Measurements from ENCODE around the gene C2orf76.
A peak's percentile ranks its signal among the peaks of the same experiment; 100 is the strongest.
"Not testable (repeated sequence)": the region's sequence is repeated elsewhere in the genome, so short reads cannot be mapped to it uniquely, and the experiment has no call there.

Gene C2orf76

GRCh38 chr2:119292226-119292625 lies 74.4 kb downstream of the C2orf76 start:
- no peak for DNase-seq

DNA sequence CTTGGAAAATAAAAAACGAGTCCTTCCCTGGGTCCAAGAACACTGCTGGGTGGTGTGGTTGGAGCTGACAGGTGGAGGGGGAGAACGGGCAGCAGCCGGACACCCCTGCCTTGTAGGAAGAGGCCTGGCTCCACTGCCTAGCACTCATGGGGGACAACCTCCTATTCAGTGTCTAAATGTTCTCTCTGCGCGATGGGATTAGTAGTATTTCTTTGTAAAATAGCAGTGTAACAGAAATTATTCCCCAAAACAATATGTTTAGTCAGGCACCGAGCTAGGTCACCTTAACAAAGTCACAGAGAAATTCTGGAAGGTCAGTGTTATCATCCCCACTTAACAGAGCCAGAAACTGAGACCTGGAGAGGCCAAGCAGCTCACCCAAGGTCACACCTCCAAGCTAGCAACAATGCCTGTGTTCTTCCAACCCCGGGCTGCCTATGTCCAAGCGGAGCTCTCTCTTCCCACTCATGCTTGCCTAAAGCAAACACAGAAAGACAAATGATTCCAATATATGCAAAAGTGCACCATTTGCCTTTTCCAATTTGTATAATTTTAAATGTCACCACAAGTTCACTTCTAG lies 75.0 kb downstream of the C2orf76 start:
- no peak for DNase-seq

GRCh38 chr2:119290859-119291587 lies 75.6 kb downstream of the C2orf76 start:
- no peak for DNase-seq

DNA sequence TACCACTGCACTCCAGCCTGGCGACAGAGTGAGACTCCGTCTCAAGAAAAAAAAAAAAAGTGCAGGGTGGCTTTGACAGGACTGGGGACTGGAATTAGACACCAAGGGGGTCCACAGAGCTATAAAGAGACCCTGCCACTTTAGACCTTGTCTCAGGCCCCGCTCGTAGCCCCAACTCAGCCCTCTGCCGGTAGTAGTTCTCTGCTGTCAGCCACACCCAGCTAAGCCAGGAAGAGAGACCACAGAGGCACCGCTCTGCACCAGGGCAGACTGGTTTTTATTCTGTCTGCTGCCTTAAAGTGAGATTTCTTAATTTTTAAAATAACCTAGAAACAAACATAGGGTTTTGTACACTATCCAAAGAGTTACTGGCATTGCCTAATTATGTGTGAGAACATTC lies 77.0 kb downstream of the C2orf76 start:
- DNase-seq, result no peak

DNA sequence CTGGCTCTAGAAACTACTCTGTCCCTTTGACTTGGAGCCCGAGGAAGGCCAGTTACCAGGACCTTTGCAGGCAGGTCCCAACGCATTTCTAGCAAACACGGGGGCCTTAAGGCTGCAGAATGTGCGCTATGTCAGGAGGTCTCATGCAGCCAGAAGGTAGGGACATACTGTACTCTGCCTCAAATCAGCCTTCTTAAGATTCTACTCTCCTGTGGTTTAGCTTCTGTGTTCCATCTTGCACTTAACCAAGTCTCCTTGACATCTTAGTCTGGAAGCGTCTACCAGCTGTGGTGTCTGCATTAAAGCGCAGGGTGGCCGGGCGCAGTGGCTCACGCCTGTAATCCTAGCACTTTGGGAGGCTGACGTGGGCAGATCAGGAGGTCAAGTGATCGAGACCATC lies 77.5 kb downstream of the C2orf76 start:
- no peak for DNase-seq

GRCh38 chr2:119288576-119288975 lies 78.1 kb downstream of the C2orf76 start:
- DNase-seq, result no peak

GRCh38 chr2:119286661-119287060 lies 80.0 kb downstream of the C2orf76 start:
- no peak for DNase-seq

- DNase-seq, result peak; percentile 75
These were observed 82.7 kb downstream of the C2orf76 start for GRCh38 chr2:119283873-119284331.

- DNase-seq, result no peak
These were observed 83.6 kb downstream of the C2orf76 start for GRCh38 chr2:119282996-119283511.

- DNase-seq, result no peak
These were observed 84.3 kb downstream of the C2orf76 start for GRCh38 chr2:119282146-119282995.

GRCh38 chr2:119280680-119281079 lies 86.0 kb downstream of the C2orf76 start:
- DNase-seq, result no peak

GRCh38 chr2:119279666-119280065 lies 87.0 kb downstream of the C2orf76 start:
- DNase-seq, result no peak

GRCh38 chr2:119278946-119279345 lies 87.7 kb downstream of the C2orf76 start:
- no peak for DNase-seq

DNA sequence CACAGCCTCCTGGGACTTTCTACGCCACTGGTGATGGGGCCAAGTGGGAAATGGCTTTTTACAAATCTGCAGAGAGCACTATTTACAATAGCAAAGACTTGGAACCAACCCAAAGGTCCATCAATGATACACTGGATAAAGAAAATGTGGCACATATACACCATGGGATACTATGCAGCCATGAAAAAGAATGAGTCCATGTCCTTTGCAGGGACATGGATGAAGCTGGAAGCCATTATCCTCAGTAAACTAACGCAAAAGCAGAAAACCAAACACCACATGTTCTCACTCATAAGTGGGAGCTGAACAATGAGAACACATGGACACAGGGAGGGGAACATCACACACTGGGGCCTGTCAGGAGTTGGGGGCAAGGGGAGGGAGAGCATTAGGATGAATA lies 88.2 kb downstream of the C2orf76 start:
- not testable (repeated sequence) for DNase-seq

GRCh38 chr2:119276864-119277263 lies 89.8 kb downstream of the C2orf76 start:
- DNase-seq, result no peak

DNA sequence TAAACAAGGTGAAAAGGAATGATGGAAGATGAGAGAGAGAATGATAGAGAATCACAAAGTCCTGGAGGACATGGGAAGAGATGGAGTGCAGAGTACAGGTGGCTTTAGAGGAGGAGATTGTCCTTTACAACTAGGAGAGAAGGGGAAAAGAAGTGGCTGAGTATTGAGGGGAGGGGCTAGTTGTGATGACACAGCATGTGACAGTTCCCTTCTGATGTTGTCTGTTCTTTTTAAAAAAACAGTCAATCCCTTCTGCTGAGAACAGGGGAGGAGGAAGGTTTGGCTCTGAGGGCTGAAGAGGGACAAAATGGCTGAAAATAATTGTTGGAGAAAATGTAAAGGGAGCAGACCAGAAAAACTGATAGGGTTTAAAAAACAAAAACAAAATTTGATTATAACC lies 99.0 kb downstream of the C2orf76 start:
- DNase-seq, result no peak

- DNase-seq, result no peak
These were observed 100.5 kb downstream of the C2orf76 start for GRCh38 chr2:119266091-119266589.

GRCh38 chr2:119265693-119266066 lies 101.0 kb downstream of the C2orf76 start:
- DNase-seq, result no peak

DNA sequence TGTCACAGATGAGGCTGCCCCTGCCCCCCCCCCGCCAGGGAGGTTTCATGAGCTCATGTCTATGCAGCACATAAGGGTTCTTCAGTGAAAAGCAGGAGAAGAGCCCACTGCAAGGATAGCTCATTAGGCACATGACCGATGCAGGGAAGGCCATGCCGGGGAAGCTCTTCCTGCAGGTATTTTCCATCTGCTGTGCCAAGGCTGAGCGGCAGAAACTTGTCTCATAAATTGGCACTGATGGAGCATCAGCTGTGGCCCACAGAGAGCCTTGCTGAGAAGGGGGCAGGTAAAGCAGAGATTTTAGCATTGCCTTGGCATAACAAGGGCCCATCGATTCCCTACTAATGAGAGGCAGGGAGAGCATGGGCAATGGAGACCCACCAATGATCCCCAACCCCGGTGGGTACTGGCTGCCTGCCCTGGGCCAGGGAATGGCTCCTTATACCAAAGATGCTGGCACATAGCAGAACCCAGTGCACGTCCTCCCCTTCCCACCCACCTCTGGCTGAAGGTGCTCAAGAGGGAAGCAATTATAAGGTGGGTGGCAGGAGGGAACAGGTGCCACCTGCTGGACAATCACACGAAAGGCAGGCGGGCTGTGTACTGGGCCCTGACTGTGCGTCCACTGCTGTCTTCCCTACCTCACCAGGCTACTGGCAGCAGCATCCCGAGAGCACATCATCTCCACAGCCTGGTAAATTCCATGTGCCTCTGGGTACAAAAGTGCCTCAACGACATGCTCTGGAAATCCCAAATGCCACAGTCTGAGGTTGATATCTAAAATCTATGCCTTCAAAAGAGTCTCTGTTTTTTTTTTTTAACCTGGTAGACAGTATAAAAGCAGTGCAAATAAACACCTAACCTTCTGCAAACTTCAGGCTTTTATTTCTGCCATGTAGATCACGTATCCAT lies 101.6 kb downstream of the C2orf76 start:
- DNase-seq, result peak; percentile 31

DNA sequence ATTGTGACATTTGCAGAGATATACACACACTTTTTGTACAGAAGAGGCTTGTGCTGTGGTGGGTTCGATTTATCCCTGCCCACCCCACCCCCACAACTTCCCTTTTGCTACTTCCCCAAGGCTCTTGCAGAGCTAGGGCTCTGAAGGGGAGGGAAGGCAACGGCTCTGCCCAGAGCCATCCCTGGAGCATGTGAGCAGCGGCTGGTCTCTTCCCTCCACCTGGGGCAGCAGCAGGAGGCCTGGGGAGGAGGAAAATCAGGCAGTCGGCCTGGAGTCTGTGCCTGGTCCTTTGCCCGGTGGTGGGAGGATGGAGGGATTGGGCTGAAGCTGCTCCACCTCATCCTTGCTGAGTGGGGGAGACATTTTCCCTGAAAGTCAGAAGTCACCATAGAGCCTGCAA lies 103.0 kb downstream of the C2orf76 start:
- DNase-seq, result no peak

GRCh38 chr2:119263025-119263424 lies 103.6 kb downstream of the C2orf76 start:
- no peak for DNase-seq

Measured in CD4-positive, alpha-beta T cell treated with Interleukin-15 for 1 hour (primary cell).